ENCODE measurements around the gene PPM1A. TPM values are rescaled to one million over a fixed set of nuclear protein-coding genes. Genes with fewer than 3 reads are reported as not detected.

PPM1A gene
- total RNA-seq, 3 donors from 2014 or later (not counting 1 experiment from before 2014, with no cell fraction given) = 118 to 126 (median 119) TPM

GRCh38 chr14:60220917-60221316 lies 28.1 kb upstream of the PPM1A start:
- intact Hi-C loops (cut with micrococcal nuclease) = no loop called here
- H3K4me1 Mint-ChIP-seq = no peaks in the 10 kb centered on the region

GRCh38 chr14:60221457-60221856 lies 27.6 kb upstream of the PPM1A start:
- Mint-ChIP-seq H3K36me3 (no peaks in the 10 kb centered on the region), H3K4me3 (no peak overlapping the region), H3K27me3 (ENCODE audit: low read depth in 2 of 2) (no peaks in the 10 kb centered on the region), H3K9me3 (no peaks in the 10 kb centered on the region), H3K4me1 (no peaks in the 10 kb centered on the region), H3K27ac (no peak overlapping the region)
- no peak for ATAC-seq
- Histone ChIP-seq H3K9me3 (ENCODE audit: control insufficient read depth, insufficient read depth, low read length) (no peaks in the 10 kb centered on the region), H3K36me3 (ENCODE audit: control insufficient read depth, insufficient read depth, low read length) (no peaks in the 10 kb centered on the region), H3K27ac (ENCODE audit: low read length) (no peak overlapping the region), H3K4me3 (ENCODE audit: low read length) (no peak overlapping the region), H3K27me3 (ENCODE audit: control insufficient read depth, insufficient read depth, low read length) (no peaks in the 10 kb centered on the region), H3K4me1 (ENCODE audit: control insufficient read depth, insufficient read depth, low read length) (no peaks in the 10 kb centered on the region)
- no peak for DNase-seq
- TF ChIP-seq CTCF (IDR thresholded peaks at IDR 0.05) = no peak
- intact Hi-C loops (cut with micrococcal nuclease) = no loop called here

More at GRCh38 chr14:60220917-60221316, 28.1 kb upstream of the PPM1A start:
- Histone ChIP-seq H3K27me3 (ENCODE audit: control insufficient read depth, insufficient read depth, low read length) (no peaks in the 10 kb centered on the region), H3K36me3 (ENCODE audit: control insufficient read depth, insufficient read depth, low read length) (no peaks in the 10 kb centered on the region), H3K9me3 (ENCODE audit: control insufficient read depth, insufficient read depth, low read length) (no peaks in the 10 kb centered on the region), H3K4me1 (ENCODE audit: control insufficient read depth, insufficient read depth, low read length) (no peaks in the 10 kb centered on the region), H3K4me3 (ENCODE audit: low read length) (no peak overlapping the region), H3K27ac (ENCODE audit: low read length) (no peak overlapping the region)
- Mint-ChIP-seq H3K27me3 (ENCODE audit: low read depth in 2 of 2) (peaks cover 0 to 2% of the 10 kb centered on the region in 2 donors), H3K36me3 (no peaks in the 10 kb centered on the region), H3K27ac (no peak overlapping the region), H3K9me3 (no peaks in the 10 kb centered on the region), H3K4me3 (no peak overlapping the region)
- DNase-seq = no peak
- ATAC-seq = no peak
- no peak for TF ChIP-seq CTCF (IDR thresholded peaks at IDR 0.05)
- WGBS (ENCODE audit: insufficient coverage) = 86% methylated on average over 10 of the region's 10 CpGs

GRCh38 chr14:60222820-60223219 lies 26.2 kb upstream of the PPM1A start:
- H3K27ac Mint-ChIP-seq = no peak overlapping the region
- no peak overlapping the region for H3K27ac ChIP-seq (ENCODE audit: low read length)
- H3K4me1 ChIP-seq (ENCODE audit: control insufficient read depth, insufficient read depth, low read length) = no peaks in the 10 kb centered on the region
- H3K4me1 Mint-ChIP-seq = no peaks in the 10 kb centered on the region
- H3K4me3 Mint-ChIP-seq = no peak overlapping the region
- H3K4me3 ChIP-seq (ENCODE audit: low read length) = no peak overlapping the region
- TF ChIP-seq CTCF (IDR thresholded peaks at IDR 0.05) = no peak
- no peaks in the 10 kb centered on the region for H3K36me3 ChIP-seq (ENCODE audit: control insufficient read depth, insufficient read depth, low read length)
- intact Hi-C loops (cut with micrococcal nuclease) = no loop called here
- H3K36me3 Mint-ChIP-seq = no peaks in the 10 kb centered on the region
- H3K27me3 Mint-ChIP-seq (ENCODE audit: low read depth in 2 of 2) = no peaks in the 10 kb centered on the region
- WGBS (ENCODE audit: insufficient coverage) = 90% methylated on average over 4 of the region's 4 CpGs
- no peaks in the 10 kb centered on the region for H3K9me3 Mint-ChIP-seq
- H3K27me3 ChIP-seq (ENCODE audit: control insufficient read depth, insufficient read depth, low read length) = no peaks in the 10 kb centered on the region
- no peaks in the 10 kb centered on the region for H3K9me3 ChIP-seq (ENCODE audit: control insufficient read depth, insufficient read depth, low read length)
- DNase-seq (no peak), ATAC-seq (no peak)

GRCh38 chr14:60225265-60225664 lies 23.8 kb upstream of the PPM1A start:
- TF ChIP-seq CTCF (IDR thresholded peaks at IDR 0.05) = no peak
- no peak overlapping the region for H3K4me3 Mint-ChIP-seq
- H3K27me3 ChIP-seq (ENCODE audit: control insufficient read depth, insufficient read depth, low read length) = no peaks in the 10 kb centered on the region
- DNase-seq = no peak
- ATAC-seq = no peak
- WGBS (ENCODE audit: insufficient coverage) = 75% methylated on average over 3 of the region's 3 CpGs
- H3K36me3 ChIP-seq (ENCODE audit: control insufficient read depth, insufficient read depth, low read length) = no peaks in the 10 kb centered on the region
- no peaks in the 10 kb centered on the region for H3K27me3 Mint-ChIP-seq (ENCODE audit: low read depth in 2 of 2)
- H3K27ac ChIP-seq (ENCODE audit: low read length) = no peak overlapping the region
- H3K9me3 ChIP-seq (ENCODE audit: control insufficient read depth, insufficient read depth, low read length) = no peaks in the 10 kb centered on the region
- H3K4me3 ChIP-seq (ENCODE audit: low read length) = no peak overlapping the region
- no peaks in the 10 kb centered on the region for H3K36me3 Mint-ChIP-seq
- H3K4me1 Mint-ChIP-seq = no peaks in the 10 kb centered on the region
- no peaks in the 10 kb centered on the region for H3K9me3 Mint-ChIP-seq
- no peaks in the 10 kb centered on the region for H3K4me1 ChIP-seq (ENCODE audit: control insufficient read depth, insufficient read depth, low read length)
- H3K27ac Mint-ChIP-seq = no peak overlapping the region
- intact Hi-C loops (cut with micrococcal nuclease) = no loop called here

Data from natural killer cell (primary cell).